Measurements from ENCODE around the gene NEXN. TPM values are rescaled to one million over a fixed set of nuclear protein-coding genes. Genes with fewer than 3 reads are reported as not detected.
A peak's percentile ranks its signal among the peaks of the same experiment; 100 is the strongest.

The NEXN gene
- total and polyA plus RNA-seq, 2 of the 13 experiments (the other 11 are each of a cell fraction or from before 2014, with no cell fraction given): 0.07 to 0.97 TPM

DNA sequence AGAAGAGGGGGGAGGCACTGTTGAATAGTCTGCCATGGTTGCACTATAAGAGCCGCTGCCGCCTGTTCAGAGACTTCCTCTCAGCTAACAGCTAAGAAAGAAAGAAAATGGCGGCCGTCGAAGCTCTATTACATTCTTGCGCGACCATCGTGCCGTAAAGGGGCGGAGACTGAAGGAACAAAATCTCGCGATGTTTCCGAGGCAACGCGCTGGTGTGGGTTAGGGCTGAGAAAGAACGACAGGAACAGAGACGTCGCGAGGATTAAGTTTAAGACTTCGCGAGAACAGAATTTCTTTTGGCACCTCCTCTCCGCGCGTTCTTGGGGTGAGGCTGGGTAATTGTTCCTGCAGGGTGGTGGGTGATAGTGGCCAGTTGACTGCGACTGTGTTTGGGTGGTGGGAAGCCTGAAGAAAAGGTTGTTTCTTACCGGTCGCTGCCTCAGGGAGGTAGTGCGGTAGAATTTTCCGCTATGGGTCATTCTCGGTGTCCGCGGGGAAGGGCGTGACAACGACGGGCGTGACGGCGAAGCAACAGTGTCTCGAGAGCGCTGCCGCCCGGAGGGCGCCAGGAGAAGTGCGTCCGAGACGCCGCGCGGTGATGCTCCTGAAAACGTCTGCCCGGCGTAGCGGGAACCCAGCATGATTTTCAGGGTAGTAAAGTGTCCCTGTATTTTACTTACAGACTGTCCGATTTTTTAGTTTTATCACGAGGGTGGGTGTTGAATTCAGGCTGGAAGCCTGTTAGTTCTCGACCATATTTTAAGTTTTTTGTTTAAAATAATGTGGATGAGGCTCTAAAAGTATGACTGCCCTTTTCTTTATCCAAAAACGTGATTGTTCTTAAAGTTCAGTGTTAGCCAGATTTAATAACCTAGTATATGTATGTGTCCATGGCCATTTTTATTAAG lies 90.8 kb downstream of the NEXN start, which contains the start of gene FUBP1 (continued):
- TF ChIP-seq, protein P1, sequence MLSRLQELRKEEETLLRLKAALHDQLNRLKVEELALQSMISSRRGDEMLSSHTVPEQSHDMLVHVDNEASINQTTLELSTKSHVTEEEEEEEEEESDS (CRISPR knock-in tag; IDR thresholded peaks at IDR 0.05; ENCODE audit: borderline replicate concordance): no peak
- TF ChIP-seq AHR (CRISPR knock-in tag; IDR thresholded peaks at IDR 0.05): 0 out of 2 replicates have a peak, but pooled peaks have one; percentile 35
- TF ChIP-seq, protein P2, sequence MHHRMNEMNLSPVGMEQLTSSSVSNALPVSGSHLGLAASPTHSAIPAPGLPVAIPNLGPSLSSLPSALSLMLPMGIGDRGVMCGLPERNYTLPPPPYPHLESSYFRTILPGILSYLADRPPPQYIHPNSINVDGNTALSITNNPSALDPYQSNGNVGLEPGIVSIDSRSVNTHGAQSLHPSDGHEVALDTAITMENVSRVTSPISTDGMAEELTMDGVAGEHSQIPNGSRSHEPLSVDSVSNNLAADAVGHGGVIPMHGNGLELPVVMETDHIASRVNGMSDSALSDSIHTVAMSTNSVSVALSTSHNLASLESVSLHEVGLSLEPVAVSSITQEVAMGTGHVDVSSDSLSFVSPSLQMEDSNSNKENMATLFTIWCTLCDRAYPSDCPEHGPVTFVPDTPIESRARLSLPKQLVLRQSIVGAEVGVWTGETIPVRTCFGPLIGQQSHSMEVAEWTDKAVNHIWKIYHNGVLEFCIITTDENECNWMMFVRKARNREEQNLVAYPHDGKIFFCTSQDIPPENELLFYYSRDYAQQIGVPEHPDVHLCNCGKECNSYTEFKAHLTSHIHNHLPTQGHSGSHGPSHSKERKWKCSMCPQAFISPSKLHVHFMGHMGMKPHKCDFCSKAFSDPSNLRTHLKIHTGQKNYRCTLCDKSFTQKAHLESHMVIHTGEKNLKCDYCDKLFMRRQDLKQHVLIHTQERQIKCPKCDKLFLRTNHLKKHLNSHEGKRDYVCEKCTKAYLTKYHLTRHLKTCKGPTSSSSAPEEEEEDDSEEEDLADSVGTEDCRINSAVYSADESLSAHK (CRISPR knock-in tag; IDR thresholded peaks at IDR 0.05; ENCODE audit: borderline replicate concordance): no peak
- TF ChIP-seq, protein P3, sequence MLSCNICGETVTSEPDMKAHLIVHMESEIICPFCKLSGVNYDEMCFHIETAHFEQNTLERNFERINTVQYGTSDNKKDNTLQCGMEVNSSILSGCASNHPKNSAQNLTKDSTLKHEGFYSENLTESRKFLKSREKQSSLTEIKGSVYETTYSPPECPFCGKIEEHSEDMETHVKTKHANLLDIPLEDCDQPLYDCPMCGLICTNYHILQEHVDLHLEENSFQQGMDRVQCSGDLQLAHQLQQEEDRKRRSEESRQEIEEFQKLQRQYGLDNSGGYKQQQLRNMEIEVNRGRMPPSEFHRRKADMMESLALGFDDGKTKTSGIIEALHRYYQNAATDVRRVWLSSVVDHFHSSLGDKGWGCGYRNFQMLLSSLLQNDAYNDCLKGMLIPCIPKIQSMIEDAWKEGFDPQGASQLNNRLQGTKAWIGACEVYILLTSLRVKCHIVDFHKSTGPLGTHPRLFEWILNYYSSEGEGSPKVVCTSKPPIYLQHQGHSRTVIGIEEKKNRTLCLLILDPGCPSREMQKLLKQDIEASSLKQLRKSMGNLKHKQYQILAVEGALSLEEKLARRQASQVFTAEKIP (CRISPR knock-in tag; IDR thresholded peaks at IDR 0.05; ENCODE audit: borderline replicate concordance): no peak
- no peak for TF ChIP-seq PTBP1 (IDR thresholded peaks at IDR 0.05; ENCODE audit: low read depth, low read length, poor library complexity, severe bottlenecking)
- no peak for TF ChIP-seq ZNF619 (CRISPR knock-in tag; IDR thresholded peaks at IDR 0.05)
- TF ChIP-seq MTF1 (CRISPR knock-in tag; IDR thresholded peaks at IDR 0.05): no peak
- no peak for TF ChIP-seq NR1H2 (CRISPR knock-in tag; IDR thresholded peaks at IDR 0.05; ENCODE audit: borderline replicate concordance, low read depth)
- TF ChIP-seq POLR2A (IDR thresholded peaks at IDR 0.05; ENCODE audit: insufficient read depth in 1 of 2, low read depth in 2 of 2, low read length in 2 of 2): peak; percentile 89 to 99
- TF ChIP-seq SALL1 (CRISPR knock-in tag; IDR thresholded peaks at IDR 0.05): peak; percentile 83
- TF ChIP-seq, protein P4, sequence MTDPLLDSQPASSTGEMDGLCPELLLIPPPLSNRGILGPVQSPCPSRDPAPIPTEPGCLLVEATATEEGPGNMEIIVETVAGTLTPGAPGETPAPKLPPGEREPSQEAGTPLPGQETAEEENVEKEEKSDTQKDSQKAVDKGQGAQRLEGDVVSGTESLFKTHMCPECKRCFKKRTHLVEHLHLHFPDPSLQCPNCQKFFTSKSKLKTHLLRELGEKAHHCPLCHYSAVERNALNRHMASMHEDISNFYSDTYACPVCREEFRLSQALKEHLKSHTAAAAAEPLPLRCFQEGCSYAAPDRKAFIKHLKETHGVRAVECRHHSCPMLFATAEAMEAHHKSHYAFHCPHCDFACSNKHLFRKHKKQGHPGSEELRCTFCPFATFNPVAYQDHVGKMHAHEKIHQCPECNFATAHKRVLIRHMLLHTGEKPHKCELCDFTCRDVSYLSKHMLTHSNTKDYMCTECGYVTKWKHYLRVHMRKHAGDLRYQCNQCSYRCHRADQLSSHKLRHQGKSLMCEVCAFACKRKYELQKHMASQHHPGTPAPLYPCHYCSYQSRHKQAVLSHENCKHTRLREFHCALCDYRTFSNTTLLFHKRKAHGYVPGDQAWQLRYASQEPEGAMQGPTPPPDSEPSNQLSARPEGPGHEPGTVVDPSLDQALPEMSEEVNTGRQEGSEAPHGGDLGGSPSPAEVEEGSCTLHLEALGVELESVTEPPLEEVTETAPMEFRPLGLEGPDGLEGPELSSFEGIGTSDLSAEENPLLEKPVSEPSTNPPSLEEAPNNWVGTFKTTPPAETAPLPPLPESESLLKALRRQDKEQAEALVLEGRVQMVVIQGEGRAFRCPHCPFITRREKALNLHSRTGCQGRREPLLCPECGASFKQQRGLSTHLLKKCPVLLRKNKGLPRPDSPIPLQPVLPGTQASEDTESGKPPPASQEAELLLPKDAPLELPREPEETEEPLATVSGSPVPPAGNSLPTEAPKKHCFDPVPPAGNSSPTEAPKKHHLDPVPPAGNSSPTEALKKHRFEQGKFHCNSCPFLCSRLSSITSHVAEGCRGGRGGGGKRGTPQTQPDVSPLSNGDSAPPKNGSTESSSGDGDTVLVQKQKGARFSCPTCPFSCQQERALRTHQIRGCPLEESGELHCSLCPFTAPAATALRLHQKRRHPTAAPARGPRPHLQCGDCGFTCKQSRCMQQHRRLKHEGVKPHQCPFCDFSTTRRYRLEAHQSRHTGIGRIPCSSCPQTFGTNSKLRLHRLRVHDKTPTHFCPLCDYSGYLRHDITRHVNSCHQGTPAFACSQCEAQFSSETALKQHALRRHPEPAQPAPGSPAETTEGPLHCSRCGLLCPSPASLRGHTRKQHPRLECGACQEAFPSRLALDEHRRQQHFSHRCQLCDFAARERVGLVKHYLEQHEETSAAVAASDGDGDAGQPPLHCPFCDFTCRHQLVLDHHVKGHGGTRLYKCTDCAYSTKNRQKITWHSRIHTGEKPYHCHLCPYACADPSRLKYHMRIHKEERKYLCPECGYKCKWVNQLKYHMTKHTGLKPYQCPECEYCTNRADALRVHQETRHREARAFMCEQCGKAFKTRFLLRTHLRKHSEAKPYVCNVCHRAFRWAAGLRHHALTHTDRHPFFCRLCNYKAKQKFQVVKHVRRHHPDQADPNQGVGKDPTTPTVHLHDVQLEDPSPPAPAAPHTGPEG (CRISPR knock-in tag; IDR thresholded peaks at IDR 0.05): no peak; the same call in 1 of the 2 replicates
- TF ChIP-seq ZNF496 (CRISPR knock-in tag; IDR thresholded peaks at IDR 0.05; ENCODE audit: insufficient replicate concordance): no peak
- TF ChIP-seq, protein P5, sequence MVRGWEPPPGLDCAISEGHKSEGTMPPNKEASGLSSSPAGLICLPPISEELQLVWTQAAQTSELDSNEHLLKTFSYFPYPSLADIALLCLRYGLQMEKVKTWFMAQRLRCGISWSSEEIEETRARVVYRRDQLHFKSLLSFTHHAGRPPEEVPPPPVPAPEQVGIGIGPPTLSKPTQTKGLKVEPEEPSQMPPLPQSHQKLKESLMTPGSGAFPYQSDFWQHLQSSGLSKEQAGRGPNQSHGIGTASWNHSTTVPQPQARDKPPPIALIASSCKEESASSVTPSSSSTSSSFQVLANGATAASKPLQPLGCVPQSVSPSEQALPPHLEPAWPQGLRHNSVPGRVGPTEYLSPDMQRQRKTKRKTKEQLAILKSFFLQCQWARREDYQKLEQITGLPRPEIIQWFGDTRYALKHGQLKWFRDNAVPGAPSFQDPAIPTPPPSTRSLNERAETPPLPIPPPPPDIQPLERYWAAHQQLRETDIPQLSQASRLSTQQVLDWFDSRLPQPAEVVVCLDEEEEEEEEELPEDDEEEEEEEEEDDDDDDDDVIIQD (CRISPR knock-in tag; IDR thresholded peaks at IDR 0.05; ENCODE audit: low read depth): peak; percentile 96; the same call in 1 of the 2 replicates
- no peak for TF ChIP-seq U2AF2 (IDR thresholded peaks at IDR 0.05; ENCODE audit: low read depth, low read length)
- no peak for TF ChIP-seq CEBPB (IDR thresholded peaks at IDR 0.05; ENCODE audit: borderline replicate concordance, low read depth, low read length)
- TF ChIP-seq ZNF282 (IDR thresholded peaks at IDR 0.05; ENCODE audit: partially characterized antibody): no peak
- TF ChIP-seq MAFF (IDR thresholded peaks at IDR 0.05; ENCODE audit: low read depth, low read length): no peak

Data from HepG2 (cell line).